Stimulated activated CD8-positive, alpha-beta memory T cell treated with anti-CD3 and anti-CD28 coated beads, Interleukin-12 subunit alpha, Interleukin-12 subunit beta, amount 100 ng/mL, for 24 hours (primary cell): ENCODE data around the gene ITGAL.
"Not testable (repeated sequence)": the region's sequence is repeated elsewhere in the genome, so short reads cannot be mapped to it uniquely, and the experiment has no call there.

Source experiments
- DNase-seq: peaks from one replicate; pipeline ENCODE4 v3.0.0-alpha.2; 2020; ENCODE audit errors: extremely low read depth

The ITGAL gene

GRCh38 chr16:30491744-30492308 is 19.3 kb downstream of the ITGAL start:
- no peak for DNase-seq

- no peak for DNase-seq
Measured at GRCh38 chr16:30493941-30494488, 21.5 kb downstream of the ITGAL start.

GRCh38 chr16:30494709-30495108 is 22.2 kb downstream of the ITGAL start:
- no peak for DNase-seq

GRCh38 chr16:30499284-30499683 is 26.7 kb downstream of the ITGAL start:
- no peak for DNase-seq

- DNase-seq = no peak
Measured at GRCh38 chr16:30503403-30504296, 31.1 kb downstream of the ITGAL start.

GRCh38 chr16:30509081-30509765 is 36.7 kb downstream of the ITGAL start:
- DNase-seq = no peak

GRCh38 chr16:30510376-30510938 is 37.9 kb downstream of the ITGAL start:
- no peak for DNase-seq

- no peak for DNase-seq
Measured at GRCh38 chr16:30511509-30511908, 39.0 kb downstream of the ITGAL start.

- DNase-seq = no peak
Measured at GRCh38 chr16:30515275-30515674, 42.7 kb downstream of the ITGAL start.

GRCh38 chr16:30518552-30518951 is 46.0 kb downstream of the ITGAL start:
- DNase-seq = no peak

- no peak for DNase-seq
Measured at GRCh38 chr16:30519120-30520049, 46.8 kb downstream of the ITGAL start.

- no peak for DNase-seq
Measured at GRCh38 chr16:30521476-30521872, 48.9 kb downstream of the ITGAL start.

GRCh38 chr16:30521873-30522641 is 49.5 kb downstream of the ITGAL start:
- DNase-seq = no peak

- DNase-seq = not testable (repeated sequence)
Measured at GRCh38 chr16:30522702-30523463, 50.3 kb downstream of the ITGAL start.

- DNase-seq = no peak
Measured at GRCh38 chr16:30523768-30524574, 51.4 kb downstream of the ITGAL start.

- no peak for DNase-seq
Measured at GRCh38 chr16:30524575-30525568, 52.3 kb downstream of the ITGAL start.

GRCh38 chr16:30525844-30526136 is 53.2 kb downstream of the ITGAL start:
- no peak for DNase-seq
